HCT116 (cell line): Measurements from ENCODE around the gene TCEA3. TPM values are rescaled to one million over a fixed set of nuclear protein-coding genes. Genes with fewer than 3 reads are reported as not detected.

Source experiments
- ATAC-seq: fragments of 200-7000 bp; cut with Tn5 transposase; 2 replicates; pipeline ENCODE4 v1.9.1; 2020; ENCODE audit warnings: mild to moderate bottlenecking, moderate library complexity
- BruUV-seq: library from RNA; stranded (reverse); fragments of 400-500 nt; replicated peaks from 2 replicates; lab custom pipeline; 2021; lab: Mats Ljungman, UMichigan
- CTCF ChIA-PET: fragments of 300-600 bp; sonication (Branson Sonifier 250); formaldehyde crosslinking; loops from one replicate; lab custom pipeline; 2021; ENCODE audit warnings: antibody characterized with exemption; lab: Charles Lee
- POLR2A ChIA-PET: fragments of 300-600, 350-600 bp; sonication (Branson Sonifier 250); formaldehyde crosslinking; loops from one replicate; lab custom pipeline; 2021; ENCODE audit warnings: antibody characterized with exemption; lab: Charles Lee
- RAD21 ChIA-PET, 2 experiments: fragments of 300-600 bp; sonication (Branson Sonifier 250); formaldehyde crosslinking; loops; one replicate each; lab custom pipeline; 2023; ENCODE audit warnings: low total read pairs in 2 of 2; ENCODE audit not compliant: uncharacterized antibody in 2 of 2, unreplicated experiment in 2 of 2, low non-redundant PET in 1 of 2; lab: Charles Lee
- DNase-seq: peaks from one replicate; pipeline ENCODE4 v3.0.0-alpha.2; 2010; ENCODE audit warnings: low read depth, low spot score
- H2AFZ ChIP-seq: fragments of 200-600 bp; shearing (Covaris generic), sonication (generic); 2 replicates; pipeline ENCODE4 v1.6.1; 2017; ENCODE audit warnings: low read depth, mixed run types, mixed read lengths, antibody characterized with exemption, low read length; ENCODE audit not compliant: poor library complexity, severe bottlenecking
- H3K27ac ChIP-seq: 2 replicates; pipeline ENCODE4 v1.5.1; 2012; ENCODE audit warnings: low read depth, low read length
- H3K27me3 ChIP-seq: fragments of 200-600 bp; sonication (generic); 2 replicates; pipeline ENCODE4 v1.6.1; 2016; ENCODE audit warnings: mixed run types, low read length, mixed read lengths; ENCODE audit not compliant: insufficient read depth
- H3K36me3 ChIP-seq, 2 experiments: fragments of 200-500 bp in 1 of 2; fragments of 200-600 bp in 1 of 2; sonication (Bioruptor generic) in 1 of 2; sonication (generic) in 1 of 2; 2 replicates each; pipeline versions ENCODE4 v1.5.1 to v1.6.1; 2014 to 2016; ENCODE audit warnings: low read length in 2 of 2, inconsistent platforms in 1 of 2, mixed read lengths in 1 of 2, mixed run types in 1 of 2; ENCODE audit not compliant: insufficient read depth in 2 of 2, control insufficient read depth in 1 of 2
- H3K4me1 ChIP-seq, 2 experiments: fragments of 200-600 bp in 1 of 2; sonication (generic) in 1 of 2; 2 replicates each; pipeline versions ENCODE4 v1.5.1 to v1.6.1; 2012 to 2017; ENCODE audit warnings: low read length in 2 of 2, inconsistent platforms in 1 of 2, mild to moderate bottlenecking in 1 of 2, mixed read lengths in 1 of 2, mixed run types in 1 of 2, moderate library complexity in 1 of 2; ENCODE audit not compliant: insufficient read depth in 2 of 2, control insufficient read depth in 1 of 2
- H3K4me2 ChIP-seq: fragments of 200-600 bp; sonication (generic); 2 replicates; pipeline ENCODE4 v1.6.1; 2017; ENCODE audit warnings: mixed run types, low read length, mixed read lengths
- H3K4me3 ChIP-seq, 2 experiments: fragments of 200-600 bp in 1 of 2; sonication (generic) in 1 of 2; replicated peaks in 1 of 2; 2 replicates each; pipeline ENCODE4 v1.5.1; 2011 to 2016; ENCODE audit warnings: low read length in 2 of 2, control low read depth in 1 of 2, low read depth in 1 of 2, mild to moderate bottlenecking in 1 of 2, mixed read lengths in 1 of 2, mixed run types in 1 of 2
- H3K79me2 ChIP-seq: fragments of 200-600 bp; sonication (generic); 2 replicates; pipeline ENCODE4 v1.6.1; 2017; ENCODE audit warnings: mild to moderate bottlenecking, mixed run types, low read length, moderate library complexity, mixed read lengths; ENCODE audit not compliant: insufficient read depth
- H3K9ac ChIP-seq: fragments of 200-600 bp; sonication (generic); 2 replicates; pipeline ENCODE4 v1.6.1; 2016; ENCODE audit warnings: low read length, mixed read lengths
- H3K9me2 ChIP-seq: fragments of 200-600 bp; sonication (generic), shearing (Covaris generic); 2 replicates; pipeline ENCODE4 v1.6.1; 2017; ENCODE audit warnings: mixed run types, mild to moderate bottlenecking, moderate library complexity; ENCODE audit not compliant: insufficient read depth
- H3K9me3 ChIP-seq, 2 experiments: fragments of 200-500 bp in 1 of 2; fragments of 200-600 bp in 1 of 2; sonication (Bioruptor generic) in 1 of 2; sonication (generic) in 1 of 2; 2 replicates each; pipeline ENCODE4 v1.6.1; 2014 to 2017; ENCODE audit warnings: low read length in 2 of 2, mixed read lengths in 2 of 2, inconsistent platforms in 1 of 2, low read depth in 1 of 2, mild to moderate bottlenecking in 1 of 2, mixed run types in 1 of 2, moderate library complexity in 1 of 2; ENCODE audit not compliant: control insufficient read depth in 1 of 2, insufficient read depth in 1 of 2
- H4K20me1 ChIP-seq: fragments of 200-600 bp; sonication (generic), shearing (Covaris generic); 2 replicates; pipeline ENCODE4 v1.6.1; 2017; ENCODE audit warnings: mixed run types, mild to moderate bottlenecking, moderate library complexity; ENCODE audit not compliant: insufficient read depth
- ELF1 ChIP-seq: IDR thresholded peaks from 2 replicates; pipeline ENCODE4 v1.6.1; 2012; ENCODE audit warnings: low read depth, borderline replicate concordance
- EZH2 ChIP-seq: fragments of 200-600 bp; sonication (generic); IDR thresholded peaks from 2 replicates; pipeline ENCODE4 v1.6.1; 2017; ENCODE audit warnings: antibody characterized with exemption, mixed run types
- FOSL1 ChIP-seq: IDR thresholded peaks from 2 replicates; pipeline ENCODE4 v1.6.1; 2012; ENCODE audit warnings: low read depth
- JUND ChIP-seq: IDR thresholded peaks from 2 replicates; pipeline ENCODE4 v1.6.1; 2012
- MAX ChIP-seq: IDR thresholded peaks from 2 replicates; pipeline ENCODE4 v1.6.1; 2012
- POLR2A ChIP-seq: IDR thresholded peaks from 2 replicates; pipeline ENCODE4 v1.7.0; 2011; ENCODE audit warnings: borderline replicate concordance; ENCODE audit not compliant: insufficient read depth, insufficient read length; ENCODE audit errors: extremely low read depth
- RAD21 ChIP-seq: IDR thresholded peaks from 2 replicates; pipeline ENCODE4 v1.6.1; 2012; ENCODE audit warnings: low read depth, mild to moderate bottlenecking
- SIN3A ChIP-seq: IDR thresholded peaks from 2 replicates; pipeline ENCODE4 v1.6.1; 2012; ENCODE audit warnings: low read depth
- TCF7L2 ChIP-seq: IDR thresholded peaks from 2 replicates; pipeline ENCODE4 v1.7.0; 2011; ENCODE audit warnings: borderline replicate concordance, inconsistent platforms; ENCODE audit not compliant: insufficient read depth, insufficient read length; ENCODE audit errors: extremely low read depth
- ZNF274 ChIP-seq: fragments of 200-500 bp; sonication (Bioruptor generic); IDR thresholded peaks from 2 replicates; pipeline ENCODE4 v1.6.1; 2014; ENCODE audit warnings: mild to moderate bottlenecking, low read depth, low read length, inconsistent platforms
- intact Hi-C: fragments of 100-400 bp; cut with micrococcal nuclease; formaldehyde crosslinking; loops from 2 replicates; pipeline ENCODE4 v1.10.0; 2022
- total RNA-seq: library from RNA; stranded (reverse); gene quantifications from one replicate; pipeline ENCODE4 v1.2.1, GENCODE V29; 2021; ENCODE audit not compliant: unreplicated experiment
- TF ChIP-seq, protein P1 (sequence below): IDR thresholded peaks from 2 replicates; pipeline ENCODE4 v1.6.1; 2012
- TF ChIP-seq, protein P2 (sequence below): IDR thresholded peaks from 2 replicates; pipeline ENCODE4 v1.6.1; 2012; ENCODE audit warnings: low read depth

TCEA3 gene
- total RNA-seq, 1 experiment from 2014 or later = 3.7 TPM

DNA sequence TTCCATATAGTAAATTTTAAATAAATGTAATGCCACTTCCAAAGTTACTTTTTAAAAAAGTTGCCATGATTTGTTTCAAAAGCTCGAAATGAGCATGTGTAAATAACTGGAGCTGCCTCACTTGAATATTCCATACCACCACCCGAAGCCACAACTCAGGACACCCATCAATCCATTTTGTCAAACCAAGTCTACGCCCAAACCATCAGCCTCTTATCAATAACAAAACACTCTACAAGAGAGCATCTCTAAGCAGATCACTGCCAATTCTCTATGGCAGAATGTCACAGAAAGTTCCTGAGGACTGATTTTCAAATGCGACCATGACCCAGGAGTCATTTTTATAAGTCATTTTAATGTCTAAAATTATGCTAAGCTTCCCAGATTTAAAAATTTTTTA is 84.9 kb downstream of the TCEA3 start:
- CTCF ChIA-PET = no interaction called here
- Histone ChIP-seq H3K36me3 (peaks cover 21 to 41% of the 10 kb centered on the region in 2 experiments), H3K27ac (no peak overlapping the region), H3K4me1 (peaks cover 9 to 33% of the 10 kb centered on the region in 2 experiments), H3K9ac (no peak overlapping the region), H4K20me1 (peaks cover 64% of the 10 kb centered on the region), H2AFZ (no peak overlapping the region), H3K79me2 (peaks cover 93% of the 10 kb centered on the region), H3K27me3 (no peaks in the 10 kb centered on the region), H3K9me3 (no peaks in the 10 kb centered on the region), H3K9me2 (no peaks in the 10 kb centered on the region), H3K4me3 (no peak overlapping the region), H3K4me2 (no peak overlapping the region)
- DNase-seq (no peak), ATAC-seq (no peak)
- RAD21 ChIA-PET = interaction anchor here in 1 of 2 experiments (0.7 kb wide), 1 partner anchor 101 kb away, joined by 3 read pairs; no protein-coding TSS in a partner anchor
- BruUV-seq = no TSS peak
- intact Hi-C loops = loop anchor here (10.0 kb wide), 1 partner anchor 195 kb away; the partner anchor contains the start of gene E2F2
- TF ChIP-seq, protein P1, sequence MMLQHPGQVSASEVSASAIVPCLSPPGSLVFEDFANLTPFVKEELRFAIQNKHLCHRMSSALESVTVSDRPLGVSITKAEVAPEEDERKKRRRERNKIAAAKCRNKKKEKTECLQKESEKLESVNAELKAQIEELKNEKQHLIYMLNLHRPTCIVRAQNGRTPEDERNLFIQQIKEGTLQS = no peak
- TF ChIP-seq ZNF274 (no peak), RAD21 (no peak), FOSL1 (no peak), POLR2A (no peak), TCF7L2 (no peak), ELF1 (no peak), SIN3A (no peak), JUND (no peak), EZH2 (no peak), MAX (no peak)
- TF ChIP-seq, protein P2, sequence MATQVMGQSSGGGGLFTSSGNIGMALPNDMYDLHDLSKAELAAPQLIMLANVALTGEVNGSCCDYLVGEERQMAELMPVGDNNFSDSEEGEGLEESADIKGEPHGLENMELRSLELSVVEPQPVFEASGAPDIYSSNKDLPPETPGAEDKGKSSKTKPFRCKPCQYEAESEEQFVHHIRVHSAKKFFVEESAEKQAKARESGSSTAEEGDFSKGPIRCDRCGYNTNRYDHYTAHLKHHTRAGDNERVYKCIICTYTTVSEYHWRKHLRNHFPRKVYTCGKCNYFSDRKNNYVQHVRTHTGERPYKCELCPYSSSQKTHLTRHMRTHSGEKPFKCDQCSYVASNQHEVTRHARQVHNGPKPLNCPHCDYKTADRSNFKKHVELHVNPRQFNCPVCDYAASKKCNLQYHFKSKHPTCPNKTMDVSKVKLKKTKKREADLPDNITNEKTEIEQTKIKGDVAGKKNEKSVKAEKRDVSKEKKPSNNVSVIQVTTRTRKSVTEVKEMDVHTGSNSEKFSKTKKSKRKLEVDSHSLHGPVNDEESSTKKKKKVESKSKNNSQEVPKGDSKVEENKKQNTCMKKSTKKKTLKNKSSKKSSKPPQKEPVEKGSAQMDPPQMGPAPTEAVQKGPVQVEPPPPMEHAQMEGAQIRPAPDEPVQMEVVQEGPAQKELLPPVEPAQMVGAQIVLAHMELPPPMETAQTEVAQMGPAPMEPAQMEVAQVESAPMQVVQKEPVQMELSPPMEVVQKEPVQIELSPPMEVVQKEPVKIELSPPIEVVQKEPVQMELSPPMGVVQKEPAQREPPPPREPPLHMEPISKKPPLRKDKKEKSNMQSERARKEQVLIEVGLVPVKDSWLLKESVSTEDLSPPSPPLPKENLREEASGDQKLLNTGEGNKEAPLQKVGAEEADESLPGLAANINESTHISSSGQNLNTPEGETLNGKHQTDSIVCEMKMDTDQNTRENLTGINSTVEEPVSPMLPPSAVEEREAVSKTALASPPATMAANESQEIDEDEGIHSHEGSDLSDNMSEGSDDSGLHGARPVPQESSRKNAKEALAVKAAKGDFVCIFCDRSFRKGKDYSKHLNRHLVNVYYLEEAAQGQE = no peak
- POLR2A ChIA-PET = interaction anchor here (0.5 kb wide), 1 partner anchor 220 kb away, joined by 3 read pairs; no protein-coding TSS in a partner anchor
